Epithelial cell of prostate (primary cell): ENCODE results near the gene TMPRSS7.

Experiments
- DNase-seq: peaks from one replicate; pipeline ENCODE4 v3.0.0-alpha.2; 2011; ENCODE audit warnings: low read depth, low spot score
- H3K27ac ChIP-seq: fragments of 450-650 bp; 2 replicates; pipeline ENCODE4 v1.5.1; 2017; ENCODE audit warnings: mild to moderate bottlenecking

The TMPRSS7 gene, protein sequence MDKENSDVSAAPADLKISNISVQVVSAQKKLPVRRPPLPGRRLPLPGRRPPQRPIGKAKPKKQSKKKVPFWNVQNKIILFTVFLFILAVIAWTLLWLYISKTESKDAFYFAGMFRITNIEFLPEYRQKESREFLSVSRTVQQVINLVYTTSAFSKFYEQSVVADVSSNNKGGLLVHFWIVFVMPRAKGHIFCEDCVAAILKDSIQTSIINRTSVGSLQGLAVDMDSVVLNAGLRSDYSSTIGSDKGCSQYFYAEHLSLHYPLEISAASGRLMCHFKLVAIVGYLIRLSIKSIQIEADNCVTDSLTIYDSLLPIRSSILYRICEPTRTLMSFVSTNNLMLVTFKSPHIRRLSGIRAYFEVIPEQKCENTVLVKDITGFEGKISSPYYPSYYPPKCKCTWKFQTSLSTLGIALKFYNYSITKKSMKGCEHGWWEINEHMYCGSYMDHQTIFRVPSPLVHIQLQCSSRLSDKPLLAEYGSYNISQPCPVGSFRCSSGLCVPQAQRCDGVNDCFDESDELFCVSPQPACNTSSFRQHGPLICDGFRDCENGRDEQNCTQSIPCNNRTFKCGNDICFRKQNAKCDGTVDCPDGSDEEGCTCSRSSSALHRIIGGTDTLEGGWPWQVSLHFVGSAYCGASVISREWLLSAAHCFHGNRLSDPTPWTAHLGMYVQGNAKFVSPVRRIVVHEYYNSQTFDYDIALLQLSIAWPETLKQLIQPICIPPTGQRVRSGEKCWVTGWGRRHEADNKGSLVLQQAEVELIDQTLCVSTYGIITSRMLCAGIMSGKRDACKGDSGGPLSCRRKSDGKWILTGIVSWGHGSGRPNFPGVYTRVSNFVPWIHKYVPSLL

DNA sequence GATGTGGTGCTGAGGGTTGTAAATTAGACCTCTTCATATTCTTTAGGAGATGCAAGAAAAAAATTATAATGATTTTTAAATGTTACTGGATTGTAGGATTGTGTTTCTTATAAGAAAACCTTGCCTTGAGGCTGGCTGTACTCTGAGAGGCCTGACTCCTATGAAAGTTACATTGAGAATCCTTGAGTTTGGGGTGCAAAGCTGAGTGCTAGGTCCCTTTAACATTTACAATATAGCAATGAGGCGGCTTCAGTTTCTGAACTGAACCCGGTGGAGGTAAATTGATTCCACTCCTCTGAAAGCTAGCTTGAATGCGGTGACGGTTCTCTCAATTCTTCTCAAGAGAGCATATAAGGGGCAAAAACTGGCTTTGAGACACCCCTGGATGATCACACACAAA lies at the start of gene TMPRSS7:
Gene TMPRSS7, plus strand, starts transcription at position 301 of the 400 bp plus-strand sequence. CDS start 110 bp downstream, outside the sequence.
- DNase-seq = no peak
- H3K27ac ChIP-seq = no peak within 1 kb of the TSS

- H3K27ac ChIP-seq = no peak overlapping the region
- no peak for DNase-seq
These were observed 47.7 kb upstream of the TMPRSS7 start for GRCh38 chr3:111986800-111987199.

- no peak overlapping the region for H3K27ac ChIP-seq
- no peak for DNase-seq
These were observed 45.4 kb upstream of the TMPRSS7 start for GRCh38 chr3:111989061-111989678.

- H3K27ac ChIP-seq = no peak overlapping the region
- DNase-seq = no peak
These were observed 41.5 kb upstream of the TMPRSS7 start for GRCh38 chr3:111993038-111993437.

GRCh38 chr3:111998636-111999483 lies 35.7 kb upstream of the TMPRSS7 start, which contains the start of gene TAGLN3:
TSS of gene TAGLN3 (plus strand) at chr3:111998922. CDS start at chr3:111999423, 501 bp downstream.
- DNase-seq = no peak

GRCh38 chr3:111999484-112000324 lies 34.8 kb upstream of the TMPRSS7 start:
- DNase-seq = no peak
- peak overlapping the region; percentile 4 for H3K27ac ChIP-seq

More at GRCh38 chr3:111998636-111999483, 35.7 kb upstream of the TMPRSS7 start, which contains the start of gene TAGLN3:
- H3K27ac ChIP-seq = peak within 1 kb of the TSS; percentile 4

DNA sequence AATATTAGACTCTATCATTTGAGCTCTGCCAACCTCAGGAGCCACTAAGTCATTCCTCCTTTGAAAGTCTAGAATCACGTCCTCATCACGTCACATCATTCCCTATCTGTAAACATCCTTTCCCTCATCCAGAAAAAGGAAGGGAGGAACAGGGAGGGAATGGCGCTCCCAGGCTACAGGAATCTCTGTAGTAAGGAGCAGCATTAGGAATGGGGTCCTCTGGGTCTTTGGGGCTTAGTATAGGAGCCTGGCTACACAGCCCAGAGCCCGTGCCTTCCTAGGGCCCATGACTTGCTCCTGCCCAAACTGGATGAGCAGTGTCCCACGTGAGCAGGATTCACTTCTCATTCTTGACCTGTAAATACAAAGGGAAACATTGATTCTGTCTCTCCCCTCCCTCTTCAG lies 34.2 kb upstream of the TMPRSS7 start:
- H3K27ac ChIP-seq = no peak overlapping the region
- no peak for DNase-seq

DNA sequence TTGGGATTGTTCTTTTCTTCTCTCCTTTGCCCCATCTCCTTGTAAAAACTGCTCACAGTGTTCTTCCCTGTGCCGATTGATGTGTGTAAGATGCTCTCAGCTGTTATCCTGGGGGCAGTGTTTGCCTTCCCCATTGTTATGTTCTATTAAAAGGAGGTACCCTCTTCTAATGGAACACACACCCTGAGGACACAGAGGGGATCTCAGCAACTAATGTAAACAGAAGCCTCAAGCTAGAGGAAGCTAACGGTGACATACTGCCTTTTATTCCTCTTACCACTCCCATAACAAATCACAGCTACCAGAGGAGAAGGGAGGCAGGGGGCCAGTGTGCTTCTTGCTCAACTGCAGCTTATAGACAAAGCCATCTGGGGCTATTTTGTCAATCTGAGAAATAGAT lies 33.6 kb upstream of the TMPRSS7 start:
- peak overlapping the region; percentile 79 for H3K27ac ChIP-seq
- no peak for DNase-seq

GRCh38 chr3:112001526-112001925 lies 33.0 kb upstream of the TMPRSS7 start:
- no peak for DNase-seq
- peak overlapping the region; percentile 79 for H3K27ac ChIP-seq

- peak overlapping the region; percentile 79 for H3K27ac ChIP-seq
- peak; percentile 84 for DNase-seq
These were observed 32.2 kb upstream of the TMPRSS7 start for GRCh38 chr3:112002096-112002971.

DNA sequence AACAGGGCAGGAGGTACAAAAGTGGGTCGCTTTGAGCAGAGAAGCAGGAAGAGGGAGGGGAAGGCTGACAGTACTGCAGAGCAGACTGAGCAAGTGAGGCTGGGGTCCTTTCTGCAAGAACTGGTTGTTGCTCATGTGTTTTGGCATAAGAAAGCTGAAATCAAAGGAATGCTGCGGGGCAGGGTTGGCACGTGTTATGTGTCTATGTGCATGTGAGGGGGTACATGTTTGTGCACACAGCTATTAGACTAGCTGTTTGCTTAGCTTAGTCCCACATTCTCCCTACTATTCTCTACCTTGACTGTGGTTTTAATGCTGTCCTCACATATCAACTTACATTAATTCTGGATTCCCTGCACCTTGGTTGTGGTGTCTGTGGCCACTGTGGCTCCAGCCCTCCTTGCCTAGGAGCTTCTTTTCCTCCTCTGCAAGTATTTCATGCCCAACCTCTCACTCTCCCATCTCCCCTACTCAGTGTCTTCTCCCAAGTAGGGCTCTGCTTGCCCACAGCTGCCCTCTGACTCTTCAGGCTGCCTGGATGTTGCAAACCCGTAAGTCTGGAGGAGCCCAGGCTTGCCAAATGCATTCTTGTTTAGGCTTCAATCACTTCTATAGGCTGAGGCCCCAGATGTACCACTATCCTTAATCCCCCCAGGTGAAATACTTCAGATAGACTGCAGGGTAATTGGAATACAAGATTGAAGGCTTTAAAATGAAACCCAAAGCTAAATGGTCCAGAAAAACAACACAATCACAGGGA lies 31.0 kb upstream of the TMPRSS7 start:
- peak overlapping the region; percentile 79 for H3K27ac ChIP-seq
- DNase-seq = no peak

- peak overlapping the region; percentile 79 for H3K27ac ChIP-seq
- DNase-seq = no peak
These were observed 30.3 kb upstream of the TMPRSS7 start for GRCh38 chr3:112004187-112004586.

GRCh38 chr3:112004669-112005068 lies 29.9 kb upstream of the TMPRSS7 start:
- peak overlapping the region; percentile 79 for H3K27ac ChIP-seq

DNA sequence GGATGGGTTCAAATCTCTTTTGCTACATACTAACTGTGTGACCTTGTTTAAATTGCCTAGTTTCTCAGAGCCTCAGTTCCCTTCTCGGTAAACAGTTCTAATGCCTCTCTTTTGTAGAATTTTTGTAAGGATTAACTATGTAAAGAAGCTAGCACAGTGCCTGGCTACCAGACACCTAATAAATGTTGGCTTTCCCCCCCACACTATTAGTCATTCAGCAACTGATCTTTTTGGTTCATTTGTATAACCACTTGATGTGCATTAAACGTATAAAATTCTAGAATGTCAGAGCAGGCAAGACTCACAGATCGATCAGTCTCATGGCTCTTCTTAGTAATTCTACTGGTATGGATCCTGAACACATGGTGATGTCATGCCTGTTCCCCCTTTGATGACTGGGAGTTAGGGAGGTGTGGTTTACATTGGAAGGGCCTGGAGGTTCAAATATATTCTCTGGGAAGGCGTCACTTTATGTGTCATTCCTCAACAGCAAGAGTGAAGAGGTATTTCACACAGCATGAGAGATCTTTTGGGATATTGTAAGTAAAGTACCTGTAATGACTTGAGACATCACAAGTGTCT lies 29.4 kb upstream of the TMPRSS7 start:
- DNase-seq = no peak
- peak overlapping the region; percentile 79 for H3K27ac ChIP-seq

More at GRCh38 chr3:112004669-112005068, 29.9 kb upstream of the TMPRSS7 start:
- no peak for DNase-seq

GRCh38 chr3:112007633-112008032 lies 26.9 kb upstream of the TMPRSS7 start:
- H3K27ac ChIP-seq = no peak overlapping the region
- DNase-seq = no peak

- H3K27ac ChIP-seq = no peak overlapping the region
- no peak for DNase-seq
These were observed 24.9 kb upstream of the TMPRSS7 start for GRCh38 chr3:112009670-112010069.

DNA sequence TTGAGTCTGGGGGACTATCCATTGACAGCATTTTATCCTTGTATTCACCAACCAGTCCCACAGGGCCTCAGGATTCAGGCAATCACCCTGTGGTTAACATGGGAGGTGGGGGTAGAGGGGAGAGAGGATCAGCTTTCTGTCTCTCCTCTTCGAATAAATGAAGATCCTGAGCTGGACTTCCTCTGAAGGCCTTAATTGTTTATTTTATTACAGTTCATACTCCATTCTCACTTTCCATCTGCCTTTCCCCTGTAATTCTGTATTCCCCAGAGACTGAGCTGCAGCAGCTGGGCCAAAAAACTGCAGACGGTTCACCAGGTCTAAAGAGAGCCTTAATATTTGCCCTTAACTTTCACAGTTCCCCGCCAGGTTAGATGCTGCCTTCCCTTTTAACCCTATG lies 23.9 kb upstream of the TMPRSS7 start:
- H3K27ac ChIP-seq = no peak overlapping the region
- no peak for DNase-seq
